HEK293T (cell line): Measurements from ENCODE around the gene PNLIPRP3.
"Not testable (repeated sequence)": the region's sequence is repeated elsewhere in the genome, so short reads cannot be mapped to it uniquely, and the experiment has no call there.

Experiments used
- CTCF ChIA-PET: fragments of 350-600 bp; formaldehyde crosslinking; extraction: SDS; loops from one replicate; lab custom pipeline; 2021; ENCODE audit warnings: antibody characterized with exemption, inconsistent platforms; lab: Yijun Ruan, JAX
- POLR2A ChIA-PET: fragments of 350-600 bp; formaldehyde crosslinking; extraction: SDS; loops from one replicate; lab custom pipeline; 2020; ENCODE audit warnings: antibody characterized with exemption, inconsistent platforms; lab: Yijun Ruan, JAX
- DNase-seq: peaks from one replicate; pipeline ENCODE4 v3.0.0; 2012; ENCODE audit warnings: mixed read lengths; ENCODE audit errors: extremely low spot score
- ARNT ChIP-seq: fragments of 450-650 bp; IDR thresholded peaks from 2 replicates; pipeline ENCODE4 v1.6.1; 2017; ENCODE audit warnings: mild to moderate bottlenecking
- BHLHE40 ChIP-seq: fragments of 450-650 bp; IDR thresholded peaks from 2 replicates; pipeline ENCODE4 v1.6.1; 2016; ENCODE audit warnings: mild to moderate bottlenecking, moderate library complexity, borderline replicate concordance
- CTBP1 ChIP-seq: fragments of 450-650 bp; IDR thresholded peaks from 2 replicates; pipeline ENCODE4 v1.6.1; 2016; ENCODE audit warnings: borderline replicate concordance
- ELF4 ChIP-seq: fragments of 450-650 bp; IDR thresholded peaks from 2 replicates; pipeline ENCODE4 v1.6.1; 2017; ENCODE audit warnings: antibody characterized with exemption
- FOXA1 ChIP-seq: fragments of 450-650 bp; IDR thresholded peaks from 2 replicates; pipeline ENCODE4 v1.6.1; 2016; ENCODE audit warnings: mild to moderate bottlenecking
- FOXK2 ChIP-seq: fragments of 450-650 bp; IDR thresholded peaks from 2 replicates; pipeline ENCODE4 v1.6.1; 2016; ENCODE audit warnings: mild to moderate bottlenecking
- FOXM1 ChIP-seq: fragments of 450-650 bp; IDR thresholded peaks from 2 replicates; pipeline ENCODE4 v1.6.1; 2017; ENCODE audit warnings: mild to moderate bottlenecking, borderline replicate concordance
- HDGF ChIP-seq: fragments of 450-650 bp; IDR thresholded peaks from 2 replicates; pipeline ENCODE4 v1.6.1; 2017; ENCODE audit warnings: antibody characterized with exemption, borderline replicate concordance
- L3MBTL2 ChIP-seq: fragments of 450-650 bp; conservative IDR thresholded peaks from 2 replicates; pipeline ENCODE4 v1.6.1; 2016; ENCODE audit warnings: mild to moderate bottlenecking
- LEF1 ChIP-seq: fragments of 450-650 bp; IDR thresholded peaks from 2 replicates; pipeline ENCODE4 v1.6.1; 2017; ENCODE audit warnings: mild to moderate bottlenecking, borderline replicate concordance
- NFRKB ChIP-seq: fragments of 450-650 bp; IDR thresholded peaks from 2 replicates; pipeline ENCODE4 v1.6.1; 2016; ENCODE audit warnings: mild to moderate bottlenecking, moderate library complexity
- SP1 ChIP-seq: fragments of 450-650 bp; IDR thresholded peaks from 2 replicates; pipeline ENCODE4 v1.6.1; 2017
- SUZ12 ChIP-seq: fragments of 450-650 bp; IDR thresholded peaks from 2 replicates; pipeline ENCODE4 v1.6.1; 2016; ENCODE audit warnings: mild to moderate bottlenecking
- TARDBP ChIP-seq: fragments of 450-650 bp; IDR thresholded peaks from 2 replicates; pipeline ENCODE4 v1.6.1; 2016
- ZNF384 ChIP-seq: fragments of 450-650 bp; IDR thresholded peaks from 2 replicates; pipeline ENCODE4 v1.6.1; 2016
- TF ChIP-seq, protein P1 (sequence below): fragments of 450-650 bp; IDR thresholded peaks from 2 replicates; pipeline ENCODE4 v1.6.1; 2016

Gene PNLIPRP3

DNA sequence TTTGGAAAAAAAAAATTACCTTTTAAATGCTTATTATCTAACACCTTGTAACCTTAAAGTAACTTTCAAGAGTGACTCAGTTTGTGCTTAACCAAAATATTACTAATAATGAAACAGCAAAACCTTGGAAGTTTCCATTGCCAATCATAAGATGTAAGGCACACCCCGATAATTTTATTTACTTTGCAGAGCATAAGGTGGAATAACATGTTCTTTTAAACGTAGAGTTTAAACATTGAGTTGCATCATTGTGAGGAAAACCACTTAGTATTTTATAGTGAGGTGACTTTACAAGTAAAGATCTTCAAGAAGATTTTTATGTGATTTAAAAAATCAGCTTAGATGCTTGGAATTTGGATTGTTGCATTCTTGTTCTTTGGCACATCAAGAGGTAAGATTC, at the start of gene PNLIPRP3:
TSS of gene PNLIPRP3 (plus strand) at position 177 of the 400 bp plus-strand sequence. CDS start at position 343, 166 bp downstream.
- CTCF ChIA-PET = no interaction called here
- POLR2A ChIA-PET = no interaction called here
- no peak for TF ChIP-seq ARNT
- TF ChIP-seq L3MBTL2 = no peak
- TF ChIP-seq SUZ12 = no peak
- TF ChIP-seq LEF1 = no peak
- DNase-seq = no peak

DNA sequence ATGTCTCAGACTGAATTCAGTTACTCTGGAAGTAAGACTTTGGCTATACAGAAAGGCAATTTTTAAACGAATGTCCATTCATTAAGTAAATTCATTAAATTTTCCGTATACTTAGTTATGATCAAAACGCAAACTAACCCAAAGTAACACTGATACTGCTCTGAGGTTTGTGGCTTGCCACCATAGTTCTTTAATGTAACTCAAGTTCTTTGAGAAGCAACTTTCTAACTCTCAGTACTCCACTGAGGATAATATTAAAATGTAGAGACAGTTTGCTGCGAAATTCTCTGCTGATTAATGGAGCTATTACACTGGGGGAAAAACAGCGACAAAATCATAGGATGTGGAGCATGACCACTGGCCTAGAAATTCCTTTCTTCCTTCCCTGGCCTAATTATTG, 45.4 kb upstream of the PNLIPRP3 start:
- DNase-seq = no peak
- TF ChIP-seq BHLHE40 = no peak
- TF ChIP-seq FOXM1 = no peak
- no peak for TF ChIP-seq HDGF
- no peak for TF ChIP-seq TARDBP
- TF ChIP-seq ZNF384 = no peak
- no peak for TF ChIP-seq SP1
- TF ChIP-seq ELF4 = no peak
- TF ChIP-seq LEF1 = no peak
- no peak for TF ChIP-seq FOXK2
- TF ChIP-seq L3MBTL2 = no peak
- TF ChIP-seq, protein P1, sequence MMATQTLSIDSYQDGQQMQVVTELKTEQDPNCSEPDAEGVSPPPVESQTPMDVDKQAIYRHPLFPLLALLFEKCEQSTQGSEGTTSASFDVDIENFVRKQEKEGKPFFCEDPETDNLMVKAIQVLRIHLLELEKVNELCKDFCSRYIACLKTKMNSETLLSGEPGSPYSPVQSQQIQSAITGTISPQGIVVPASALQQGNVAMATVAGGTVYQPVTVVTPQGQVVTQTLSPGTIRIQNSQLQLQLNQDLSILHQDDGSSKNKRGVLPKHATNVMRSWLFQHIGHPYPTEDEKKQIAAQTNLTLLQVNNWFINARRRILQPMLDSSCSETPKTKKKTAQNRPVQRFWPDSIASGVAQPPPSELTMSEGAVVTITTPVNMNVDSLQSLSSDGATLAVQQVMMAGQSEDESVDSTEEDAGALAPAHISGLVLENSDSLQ = no peak
- TF ChIP-seq ARNT = no peak
- no peak for TF ChIP-seq SUZ12
- TF ChIP-seq CTBP1 = no peak
- no peak for TF ChIP-seq NFRKB
- no peak for TF ChIP-seq FOXA1
- ChIA-PET CTCF (no interaction called here), POLR2A (no interaction called here)

DNA sequence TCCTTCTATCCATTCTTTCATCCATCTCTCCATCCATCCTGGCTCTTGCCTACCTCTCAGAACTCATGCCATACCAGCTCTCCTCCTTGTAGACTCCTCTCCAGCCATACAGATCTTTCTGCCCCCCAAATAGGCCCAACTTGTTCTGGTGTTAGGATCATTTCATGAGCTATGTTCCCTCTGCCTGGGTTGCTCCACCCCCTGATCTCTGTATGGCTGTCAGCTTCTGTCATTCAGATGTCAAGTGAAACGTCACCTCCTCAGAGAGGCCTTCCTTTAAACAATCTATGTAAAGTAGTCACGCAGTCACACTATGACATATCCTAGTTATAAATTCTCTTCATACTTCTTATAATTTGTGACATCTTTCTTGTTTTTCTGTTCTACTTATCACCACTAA, 42.3 kb upstream of the PNLIPRP3 start:
- no peak for DNase-seq
- TF ChIP-seq, protein P1 = peak; percentile 55; the same call in 1 of the 2 replicates
- TF ChIP-seq ELF4 = no peak
- ChIA-PET CTCF (interaction anchor here (1.6 kb wide), 1 partner anchor 10 kb away, joined by 3 read pairs; no protein-coding TSS in a partner anchor), POLR2A (no interaction called here)

DNA sequence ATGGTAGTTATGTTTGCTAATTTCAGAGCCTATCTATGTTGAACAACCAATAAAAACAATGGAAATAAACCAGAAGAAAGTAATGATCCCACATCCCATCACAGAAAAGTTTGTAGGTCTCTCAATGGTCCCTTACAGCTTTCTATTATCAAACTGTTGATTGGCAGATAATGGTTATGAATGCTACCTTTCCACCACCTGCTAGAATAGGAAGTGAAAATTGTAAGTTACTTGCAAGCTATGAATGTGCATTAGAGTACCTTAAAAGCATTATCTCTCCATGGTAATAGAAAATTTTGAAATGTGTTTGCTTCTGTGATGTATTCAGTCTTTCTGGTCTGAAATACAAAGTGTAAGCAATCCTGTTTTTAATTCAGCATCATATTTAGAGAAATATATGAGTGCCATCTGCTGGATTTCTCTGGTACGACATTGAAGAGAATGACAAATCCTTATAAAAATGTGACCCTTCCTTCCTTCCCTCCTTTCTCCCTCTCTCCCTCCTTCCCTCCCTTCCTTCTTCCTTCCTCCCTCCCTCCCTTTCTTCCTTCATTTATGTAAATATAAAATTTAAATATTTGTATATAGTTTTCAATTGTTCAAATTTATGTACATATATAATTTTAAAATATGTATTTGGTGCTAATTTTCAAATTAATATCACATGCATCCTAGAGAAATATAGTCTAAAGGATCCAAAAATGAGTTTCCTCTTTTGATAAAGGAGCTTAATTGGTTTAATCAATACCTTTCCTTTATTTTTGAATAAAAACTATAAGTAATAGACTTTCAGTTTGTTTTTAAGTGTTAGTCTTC, 41.4 kb upstream of the PNLIPRP3 start:
- peak; percentile 20 for DNase-seq
- CTCF ChIA-PET = interaction anchor here (0.6 to 1.6 kb wide), 4 partner anchors 9 to 440 kb away, joined by 3 to 5 read pairs (median 3); no protein-coding TSS in a partner anchor
- TF ChIP-seq TARDBP (no peak), L3MBTL2 (no peak), LEF1 (no peak), SUZ12 (no peak), ZNF384 (no peak), ARNT (no peak), CTBP1 (no peak), HDGF (no peak), BHLHE40 (no peak), FOXM1 (no peak)
- TF ChIP-seq, protein P1 = no peak
- POLR2A ChIA-PET = no interaction called here

DNA sequence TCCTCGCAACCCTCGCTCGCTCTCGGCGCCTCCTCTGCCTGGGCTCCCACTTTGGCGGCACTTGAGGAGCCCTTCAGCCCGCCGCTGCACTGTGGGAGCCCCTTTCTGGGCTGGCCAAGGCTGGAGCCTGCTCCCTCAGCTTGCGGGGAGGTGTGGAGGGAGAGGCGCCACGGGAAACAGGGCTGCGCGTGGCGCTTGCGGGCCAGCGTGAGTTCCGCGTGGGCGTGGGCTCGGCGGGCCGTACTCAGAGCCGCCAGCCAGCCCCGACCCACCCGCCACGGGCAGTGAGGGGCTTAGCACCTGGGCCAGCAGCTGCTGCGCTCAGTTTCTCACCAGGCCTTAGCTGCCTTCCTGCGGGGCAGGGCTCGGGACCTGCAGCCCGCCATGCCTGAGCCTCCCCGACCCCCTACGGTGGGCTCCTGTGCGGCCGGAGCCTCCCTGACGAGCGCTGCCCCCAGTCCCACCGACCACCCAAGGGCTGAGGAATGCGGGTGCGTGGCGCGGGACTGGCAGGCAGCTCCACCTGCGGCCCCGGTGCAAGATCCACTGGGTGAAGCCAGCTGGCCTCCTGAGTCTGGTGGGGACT, 34.3 kb upstream of the PNLIPRP3 start:
- DNase-seq, POLR2A ChIA-PET, CTCF ChIA-PET: not testable (repeated sequence)

DNA sequence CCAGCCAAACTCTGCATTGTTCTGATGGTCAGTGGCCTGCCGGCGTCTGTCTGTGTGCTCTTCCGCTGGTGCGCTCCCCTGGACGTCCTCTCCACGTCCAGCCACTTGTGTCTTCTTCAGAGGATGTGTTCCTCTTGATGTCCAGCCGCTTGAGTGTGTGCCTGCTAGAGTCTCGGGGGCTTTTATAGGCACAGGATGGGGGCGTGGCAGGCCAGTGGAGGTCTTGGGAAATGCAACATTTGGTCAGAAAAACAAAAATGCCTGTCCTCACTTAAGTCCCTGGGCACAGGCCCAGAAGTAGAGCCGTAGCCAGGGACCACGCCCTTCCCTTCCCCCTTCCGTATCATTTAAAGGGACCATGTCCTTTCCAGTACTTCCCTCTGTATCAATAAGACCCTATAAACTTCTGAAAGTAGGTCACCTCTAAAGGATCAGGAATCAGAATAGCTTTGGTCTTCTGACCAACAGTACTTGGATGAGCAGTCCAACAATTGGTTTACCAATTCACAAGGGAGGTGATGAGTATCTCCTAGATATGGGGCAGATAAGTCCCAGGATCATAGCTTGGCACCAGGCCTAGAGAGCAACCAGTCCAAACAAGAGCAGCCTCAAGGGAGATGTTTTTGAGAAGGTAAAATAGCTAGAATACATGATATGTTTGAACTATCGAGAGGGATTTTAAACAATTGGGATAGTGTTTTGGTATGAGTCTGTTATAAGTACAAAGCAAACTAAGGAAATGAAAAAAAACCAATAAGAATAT, 32.2 kb upstream of the PNLIPRP3 start:
- CTCF ChIA-PET = interaction anchor here (1.2 kb wide), 1 partner anchor 10 kb away, joined by 3 read pairs; no protein-coding TSS in a partner anchor

More for the DNA sequence above, 32.2 kb upstream of the PNLIPRP3 start:
- POLR2A ChIA-PET = no interaction called here
- DNase-seq = no peak
- no peak for TF ChIP-seq TARDBP
- TF ChIP-seq NFRKB = no peak
- no peak for TF ChIP-seq LEF1
- TF ChIP-seq ARNT = no peak
- TF ChIP-seq HDGF = no peak
- no peak for TF ChIP-seq FOXA1
- TF ChIP-seq L3MBTL2 = no peak
- TF ChIP-seq BHLHE40 = no peak
- no peak for TF ChIP-seq FOXK2
- TF ChIP-seq, protein P1 = no peak
- no peak for TF ChIP-seq ELF4
- TF ChIP-seq FOXM1 = no peak
- TF ChIP-seq ZNF384 = no peak
- TF ChIP-seq CTBP1 = no peak
- no peak for TF ChIP-seq SUZ12
- no peak for TF ChIP-seq SP1
